Measurements from ENCODE around the gene DOCK2.

DOCK2 gene

GRCh38 chr5:170121321-170121720, 484.2 kb downstream of the DOCK2 start:
- TF ChIP-seq, protein P1, sequence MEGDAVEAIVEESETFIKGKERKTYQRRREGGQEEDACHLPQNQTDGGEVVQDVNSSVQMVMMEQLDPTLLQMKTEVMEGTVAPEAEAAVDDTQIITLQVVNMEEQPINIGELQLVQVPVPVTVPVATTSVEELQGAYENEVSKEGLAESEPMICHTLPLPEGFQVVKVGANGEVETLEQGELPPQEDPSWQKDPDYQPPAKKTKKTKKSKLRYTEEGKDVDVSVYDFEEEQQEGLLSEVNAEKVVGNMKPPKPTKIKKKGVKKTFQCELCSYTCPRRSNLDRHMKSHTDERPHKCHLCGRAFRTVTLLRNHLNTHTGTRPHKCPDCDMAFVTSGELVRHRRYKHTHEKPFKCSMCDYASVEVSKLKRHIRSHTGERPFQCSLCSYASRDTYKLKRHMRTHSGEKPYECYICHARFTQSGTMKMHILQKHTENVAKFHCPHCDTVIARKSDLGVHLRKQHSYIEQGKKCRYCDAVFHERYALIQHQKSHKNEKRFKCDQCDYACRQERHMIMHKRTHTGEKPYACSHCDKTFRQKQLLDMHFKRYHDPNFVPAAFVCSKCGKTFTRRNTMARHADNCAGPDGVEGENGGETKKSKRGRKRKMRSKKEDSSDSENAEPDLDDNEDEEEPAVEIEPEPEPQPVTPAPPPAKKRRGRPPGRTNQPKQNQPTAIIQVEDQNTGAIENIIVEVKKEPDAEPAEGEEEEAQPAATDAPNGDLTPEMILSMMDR (IDR thresholded peaks at IDR 0.05; ENCODE audit: low read depth, low read length): no peak
- H3K4me3 ChIP-seq (ENCODE audit: low read depth, low read length): no peak overlapping the region

GRCh38 chr5:170126061-170126460, 489.0 kb downstream of the DOCK2 start:
- TF ChIP-seq, protein P1 (IDR thresholded peaks at IDR 0.05; ENCODE audit: low read depth, low read length): no peak

DNA sequence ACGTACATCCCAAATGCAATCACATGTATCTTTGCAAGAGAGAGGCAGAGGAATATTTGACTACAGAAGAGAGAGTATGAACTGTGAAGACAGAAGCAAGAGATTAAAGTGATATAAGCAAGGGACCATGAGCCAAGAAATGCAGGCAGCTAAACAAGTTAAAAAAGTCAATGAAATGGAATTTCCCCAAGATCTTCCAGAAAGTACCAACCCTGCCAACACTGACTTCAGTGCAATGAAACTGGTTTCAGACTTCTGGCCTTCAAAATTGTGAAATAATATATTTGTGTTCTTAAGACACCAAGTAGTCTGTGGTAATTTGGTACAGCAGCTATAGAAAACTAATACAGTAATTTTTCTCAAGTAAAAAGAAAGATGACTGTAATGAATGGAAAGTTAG, 489.6 kb downstream of the DOCK2 start:
- TF ChIP-seq, protein P1 (IDR thresholded peaks at IDR 0.05; ENCODE audit: low read depth, low read length): no peak
- H3K4me3 ChIP-seq (ENCODE audit: low read depth, low read length): no peak overlapping the region

More at GRCh38 chr5:170126061-170126460, 489.0 kb downstream of the DOCK2 start:
- no peak overlapping the region for H3K4me3 ChIP-seq (ENCODE audit: low read depth, low read length)

DNA sequence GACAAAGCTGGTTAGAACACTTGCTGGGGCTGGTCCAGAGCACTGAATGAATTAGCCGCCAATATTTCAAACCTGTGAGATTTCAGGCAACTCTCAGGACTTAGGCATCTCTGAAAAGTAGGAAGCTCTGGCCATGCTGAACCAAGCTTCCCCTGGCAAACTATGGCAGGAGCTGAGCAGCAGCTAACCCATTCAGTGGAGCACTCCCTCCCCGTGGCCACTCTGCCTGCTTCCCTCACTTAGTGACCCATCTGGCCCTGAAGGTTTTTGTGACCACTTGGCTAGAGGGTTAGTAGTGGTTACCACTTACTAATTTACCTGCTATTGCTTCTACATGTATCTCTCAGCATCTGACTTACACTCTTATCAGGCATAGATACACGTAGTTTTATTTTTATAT, 494.2 kb downstream of the DOCK2 start:
- TF ChIP-seq, protein P1 (IDR thresholded peaks at IDR 0.05; ENCODE audit: low read depth, low read length): no peak
- no peak overlapping the region for H3K4me3 ChIP-seq (ENCODE audit: low read depth, low read length)

DNA sequence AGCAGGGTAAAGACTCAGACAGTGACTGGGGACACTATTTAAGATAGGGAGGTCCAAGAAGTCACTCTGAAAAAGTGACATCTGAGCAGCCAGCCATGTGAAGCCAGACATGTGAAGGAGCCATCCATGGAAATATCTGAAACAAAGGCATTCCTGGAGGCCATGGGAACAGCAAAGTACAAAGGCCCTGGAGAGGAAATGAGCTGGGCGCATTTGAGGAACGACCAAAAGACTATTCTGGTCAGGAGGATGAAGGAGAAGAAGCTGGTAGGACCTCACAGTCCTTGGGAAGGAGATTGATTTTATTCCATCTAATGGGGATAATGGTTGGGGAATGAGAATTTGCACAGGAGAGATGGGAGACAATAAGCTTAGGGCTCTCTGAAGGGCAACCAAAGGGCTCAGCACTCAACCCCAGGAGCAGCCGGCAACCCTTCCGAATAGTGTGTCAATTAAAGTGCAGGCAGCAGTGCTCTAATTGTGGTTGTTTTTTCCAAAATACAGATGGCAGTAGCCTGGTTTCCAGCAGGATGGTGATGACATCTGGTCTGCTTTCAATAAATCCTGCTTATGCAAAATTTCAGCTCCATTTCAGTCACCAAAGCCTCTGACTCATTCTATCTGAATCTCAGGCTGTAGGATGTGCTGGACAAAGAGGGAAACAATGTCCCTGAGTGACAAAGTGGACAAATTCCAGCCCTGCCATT, 495.3 kb downstream of the DOCK2 start:
- H3K4me3 ChIP-seq (ENCODE audit: low read depth, low read length): no peak overlapping the region
- TF ChIP-seq, protein P1 (IDR thresholded peaks at IDR 0.05; ENCODE audit: low read depth, low read length): no peak
